OCI-M1 (cell line): ENCODE measurements around the gene PDGFRA.
A peak's percentile ranks its signal among the peaks of the same experiment; 100 is the strongest.
"Not testable (repeated sequence)": the region's sequence is repeated elsewhere in the genome, so short reads cannot be mapped to it uniquely, and the experiment has no call there.

ENCODE experiments used
- DNase-seq: peaks from one replicate; lab custom pipeline; 2025; lab: John Stamatoyannopoulos, UW

PDGFRA gene

GRCh38 chr4:54320826-54321685 is 92.0 kb downstream of the PDGFRA start:
- DNase-seq = no peak

- DNase-seq = peak; percentile 84
Observed at GRCh38 chr4:54322818-54323417, 93.8 kb downstream of the PDGFRA start.

- DNase-seq = no peak
Observed at GRCh38 chr4:54330896-54331295, 101.8 kb downstream of the PDGFRA start.

- no peak for DNase-seq
Observed at GRCh38 chr4:54332542-54332941, 103.4 kb downstream of the PDGFRA start.

- no peak for DNase-seq
Observed at GRCh38 chr4:54333657-54334056, 104.6 kb downstream of the PDGFRA start.

GRCh38 chr4:54334769-54335168 is 105.7 kb downstream of the PDGFRA start:
- not testable (repeated sequence) for DNase-seq

GRCh38 chr4:54337009-54337408 is 107.9 kb downstream of the PDGFRA start:
- no peak for DNase-seq

- not testable (repeated sequence) for DNase-seq
Observed at GRCh38 chr4:54342067-54342466, 113.0 kb downstream of the PDGFRA start.
